IPS-15b (cell line): ENCODE results near the gene HELZ2.
"Not testable (repeated sequence)": the region's sequence is repeated elsewhere in the genome, so short reads cannot be mapped to it uniquely, and the experiment has no call there.

Experiments used
- H3K27me3 ChIP-seq: one replicate; pipeline ENCODE4 v1.6.1; 2013; ENCODE audit warnings: low read length; ENCODE audit not compliant: control insufficient read depth, insufficient read depth
- H3K36me3 ChIP-seq: one replicate; pipeline ENCODE4 v1.6.1; 2013; ENCODE audit warnings: low read length; ENCODE audit not compliant: control insufficient read depth, insufficient read depth
- H3K4me1 ChIP-seq: one replicate; pipeline ENCODE4 v1.6.1; 2013; ENCODE audit warnings: mild to moderate bottlenecking, low read length; ENCODE audit not compliant: control insufficient read depth, insufficient read depth
- H3K4me3 ChIP-seq: one replicate; pipeline ENCODE4 v1.5.1; 2013; ENCODE audit warnings: low read depth, low read length
- H3K9ac ChIP-seq: one replicate; pipeline ENCODE4 v1.6.1; 2013; ENCODE audit warnings: low read depth, mild to moderate bottlenecking, low read length
- H3K9me3 ChIP-seq: one replicate; pipeline ENCODE4 v1.6.1; 2013; ENCODE audit warnings: mild to moderate bottlenecking, low read length; ENCODE audit not compliant: control insufficient read depth, insufficient read depth

HELZ2 gene, protein sequence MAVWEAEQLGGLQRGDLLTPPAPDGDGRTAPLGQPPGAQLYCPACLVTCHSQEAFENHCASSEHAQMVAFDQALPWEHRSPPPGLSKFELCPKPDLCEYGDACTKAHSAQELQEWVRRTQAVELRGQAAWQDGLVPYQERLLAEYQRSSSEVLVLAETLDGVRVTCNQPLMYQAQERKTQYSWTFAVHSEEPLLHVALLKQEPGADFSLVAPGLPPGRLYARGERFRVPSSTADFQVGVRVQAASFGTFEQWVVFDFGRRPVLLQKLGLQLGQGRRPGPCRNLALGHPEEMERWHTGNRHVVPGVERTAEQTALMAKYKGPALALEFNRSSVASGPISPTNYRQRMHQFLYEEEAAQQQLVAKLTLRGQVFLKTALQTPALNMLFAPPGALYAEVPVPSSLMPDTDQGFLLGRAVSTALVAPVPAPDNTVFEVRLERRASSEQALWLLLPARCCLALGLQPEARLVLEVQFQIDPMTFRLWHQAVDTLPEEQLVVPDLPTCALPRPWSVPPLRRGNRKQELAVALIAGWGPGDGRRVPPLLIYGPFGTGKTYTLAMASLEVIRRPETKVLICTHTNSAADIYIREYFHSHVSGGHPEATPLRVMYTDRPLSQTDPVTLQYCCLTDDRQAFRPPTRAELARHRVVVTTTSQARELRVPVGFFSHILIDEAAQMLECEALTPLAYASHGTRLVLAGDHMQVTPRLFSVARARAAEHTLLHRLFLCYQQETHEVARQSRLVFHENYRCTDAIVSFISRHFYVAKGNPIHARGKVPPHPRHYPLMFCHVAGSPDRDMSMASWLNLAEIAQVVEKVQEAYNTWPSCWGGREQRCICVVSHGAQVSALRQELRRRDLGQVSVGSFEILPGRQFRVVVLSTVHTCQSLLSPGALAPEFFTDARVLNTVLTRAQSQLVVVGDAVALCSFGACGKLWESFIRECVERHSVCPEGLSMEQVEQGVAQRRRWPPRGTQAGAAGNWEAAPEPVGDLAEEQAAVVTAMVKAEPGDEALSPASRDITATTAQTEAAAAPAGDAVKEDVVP (N-terminal part only)

DNA sequence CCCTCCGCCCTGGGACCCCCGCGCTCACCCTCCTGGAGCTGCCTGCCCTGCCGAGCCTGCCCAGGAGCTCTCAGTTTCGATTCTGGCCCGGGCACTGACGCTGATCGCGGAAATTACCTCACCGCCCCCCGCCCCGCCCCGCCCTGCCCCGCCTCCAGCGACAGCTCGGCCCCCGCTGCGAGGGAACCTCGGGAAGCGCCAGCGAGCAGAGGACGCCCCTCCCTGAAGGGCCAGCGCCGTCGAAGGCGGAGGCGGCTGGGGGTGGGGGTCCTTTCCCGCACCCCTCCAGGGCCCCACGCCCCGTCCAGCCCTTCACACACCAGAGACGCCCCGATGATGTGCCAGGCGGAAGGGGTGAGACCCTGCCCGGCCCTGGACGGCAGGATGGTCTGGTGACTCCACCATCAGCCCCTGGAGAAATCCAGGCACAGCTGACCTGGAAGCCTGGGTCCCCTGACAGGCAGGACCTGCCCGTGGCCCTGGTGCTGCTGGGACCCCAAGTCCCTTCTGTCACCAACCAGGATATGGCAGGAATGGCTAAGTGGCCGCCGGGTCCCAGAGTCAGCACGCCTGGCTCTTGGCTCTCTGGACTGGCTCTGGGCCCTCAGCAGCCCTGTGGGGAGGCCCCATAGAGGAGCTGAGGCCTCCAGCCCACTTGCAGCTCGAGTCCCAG lies at the start of gene HELZ2:
TSS of gene HELZ2 (minus strand) at position 84 of the 673 bp plus-strand sequence. CDS start 1,854 bp downstream, outside the sequence.
- peak within 1 kb of the TSS; percentile 24 for H3K9ac ChIP-seq
- peak within 1 kb of the TSS; percentile 72 for H3K4me3 ChIP-seq
- H3K27me3 ChIP-seq = no peaks in the 10 kb centered on the region
- H3K4me1 ChIP-seq = peaks cover 2% of the 10 kb centered on the region
- H3K36me3 ChIP-seq = peaks cover 4% of the 10 kb centered on the region
- no peaks in the 10 kb centered on the region for H3K9me3 ChIP-seq

DNA sequence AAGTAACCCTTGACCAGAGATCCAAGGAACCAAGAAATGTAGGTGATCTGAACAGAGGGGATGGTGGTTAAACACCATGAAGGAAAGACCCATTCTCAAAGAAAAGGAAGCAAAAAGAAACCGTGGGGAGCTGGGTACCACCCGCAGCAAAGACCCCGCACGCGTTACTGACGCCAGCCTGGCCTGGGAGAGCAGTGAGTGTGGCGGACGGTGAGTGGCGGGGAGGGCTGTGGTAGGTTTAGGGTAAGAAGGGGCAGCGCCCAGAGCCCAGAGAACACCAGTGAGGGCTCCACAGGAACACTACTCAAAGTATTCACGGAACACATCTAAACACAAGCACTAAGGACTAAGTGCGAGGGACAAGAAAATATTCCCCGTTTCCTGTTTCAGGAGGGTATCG lies 48.7 kb upstream of the HELZ2 start:
- no peak overlapping the region for H3K9ac ChIP-seq
- no peaks in the 10 kb centered on the region for H3K27me3 ChIP-seq
- no peak overlapping the region for H3K4me3 ChIP-seq
- no peaks in the 10 kb centered on the region for H3K4me1 ChIP-seq
- peaks cover 17% of the 10 kb centered on the region for H3K36me3 ChIP-seq
- H3K9me3 ChIP-seq = no peaks in the 10 kb centered on the region

DNA sequence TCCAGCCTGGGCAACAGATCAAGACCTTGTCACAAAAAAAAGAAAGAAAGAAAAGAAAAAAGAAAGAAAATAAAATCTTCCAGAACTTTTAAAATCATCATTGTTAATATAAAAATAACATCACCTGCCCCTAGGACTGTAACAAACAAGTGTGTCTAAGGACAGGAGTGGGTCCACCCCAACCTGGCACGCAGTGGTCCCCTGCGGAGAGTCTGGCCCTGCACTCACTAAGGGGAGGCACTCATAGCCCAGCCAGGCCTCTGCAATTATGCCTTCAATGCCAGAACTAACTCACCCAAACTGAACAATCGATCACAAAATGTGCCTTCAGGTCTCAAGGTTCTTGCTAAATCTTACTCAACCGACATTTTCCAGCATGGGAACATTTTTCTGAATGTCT lies 48.1 kb upstream of the HELZ2 start:
- H3K9me3 ChIP-seq = no peaks in the 10 kb centered on the region
- H3K27me3 ChIP-seq = no peaks in the 10 kb centered on the region
- peaks cover 19% of the 10 kb centered on the region for H3K36me3 ChIP-seq
- H3K4me3 ChIP-seq = no peak overlapping the region
- no peak overlapping the region for H3K9ac ChIP-seq
- H3K4me1 ChIP-seq = no peaks in the 10 kb centered on the region

DNA sequence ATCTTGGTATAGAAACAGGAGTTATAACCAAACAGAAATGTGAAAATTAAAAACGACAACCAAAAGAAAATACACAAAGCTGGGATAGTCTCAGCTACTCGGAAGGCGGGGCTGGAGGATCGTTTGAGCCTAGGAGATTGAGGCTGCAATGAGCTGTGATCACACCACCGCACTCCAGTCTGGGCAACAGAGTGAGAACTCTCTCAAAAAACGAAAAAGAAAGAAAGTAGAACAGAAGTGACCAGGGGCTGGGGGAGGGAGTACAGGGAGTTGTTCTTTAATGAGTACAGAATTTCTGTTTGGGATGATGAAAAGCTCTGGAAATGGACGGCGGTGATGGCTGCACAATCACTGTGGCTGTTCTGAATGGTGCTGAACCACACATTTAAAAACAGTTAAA lies 47.0 kb upstream of the HELZ2 start:
- Histone ChIP-seq H3K9ac (no peak overlapping the region), H3K36me3 (peaks cover 22% of the 10 kb centered on the region), H3K4me1 (no peaks in the 10 kb centered on the region), H3K9me3 (no peaks in the 10 kb centered on the region), H3K27me3 (no peaks in the 10 kb centered on the region), H3K4me3 (no peak overlapping the region)

DNA sequence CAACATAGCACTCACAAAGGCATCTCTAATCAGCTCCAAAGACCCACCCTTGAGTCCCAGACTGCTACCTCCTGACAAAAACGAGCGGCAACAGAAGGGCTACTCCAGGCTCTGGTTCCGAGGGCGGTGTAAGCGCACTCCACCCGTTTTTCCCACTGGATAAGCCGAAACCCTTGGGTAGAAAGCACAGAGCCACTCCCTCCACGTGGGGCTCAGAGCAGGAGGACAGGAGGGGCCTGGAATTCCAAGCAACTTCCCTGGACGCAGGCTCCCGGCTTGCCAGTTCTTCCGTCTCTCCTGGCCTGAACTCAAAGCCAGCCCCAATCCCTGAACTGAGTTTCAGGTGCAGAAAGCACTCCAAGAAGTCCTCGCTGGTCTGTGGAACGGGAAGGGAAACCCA lies 45.5 kb upstream of the HELZ2 start:
- no peak overlapping the region for H3K9ac ChIP-seq
- peaks cover 22% of the 10 kb centered on the region for H3K36me3 ChIP-seq
- H3K4me1 ChIP-seq = no peaks in the 10 kb centered on the region
- no peaks in the 10 kb centered on the region for H3K27me3 ChIP-seq
- no peaks in the 10 kb centered on the region for H3K9me3 ChIP-seq
- H3K4me3 ChIP-seq = no peak overlapping the region

DNA sequence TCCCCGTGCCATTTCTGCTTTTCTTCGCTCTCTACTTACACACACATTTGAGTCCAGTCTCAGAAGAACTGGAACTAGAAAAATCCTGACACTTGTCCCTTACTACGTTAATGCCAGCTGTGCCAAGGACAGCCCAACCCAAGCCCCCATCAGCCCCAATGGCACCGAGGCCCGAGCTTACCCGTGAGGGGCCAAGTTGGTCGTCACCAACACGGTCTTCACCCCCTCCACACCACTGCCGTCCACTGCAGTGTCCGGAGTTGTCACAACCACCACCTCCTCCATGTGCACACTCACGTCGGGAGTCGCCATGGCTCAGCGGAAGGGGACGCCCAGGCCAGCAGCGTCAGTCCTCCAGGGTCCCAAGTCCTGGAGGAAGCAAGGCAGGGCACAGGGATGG lies 45.0 kb upstream of the HELZ2 start:
- Histone ChIP-seq H3K9me3 (no peaks in the 10 kb centered on the region), H3K9ac (no peak overlapping the region), H3K4me1 (no peaks in the 10 kb centered on the region), H3K4me3 (no peak overlapping the region), H3K27me3 (no peaks in the 10 kb centered on the region), H3K36me3 (peaks cover 22% of the 10 kb centered on the region)

DNA sequence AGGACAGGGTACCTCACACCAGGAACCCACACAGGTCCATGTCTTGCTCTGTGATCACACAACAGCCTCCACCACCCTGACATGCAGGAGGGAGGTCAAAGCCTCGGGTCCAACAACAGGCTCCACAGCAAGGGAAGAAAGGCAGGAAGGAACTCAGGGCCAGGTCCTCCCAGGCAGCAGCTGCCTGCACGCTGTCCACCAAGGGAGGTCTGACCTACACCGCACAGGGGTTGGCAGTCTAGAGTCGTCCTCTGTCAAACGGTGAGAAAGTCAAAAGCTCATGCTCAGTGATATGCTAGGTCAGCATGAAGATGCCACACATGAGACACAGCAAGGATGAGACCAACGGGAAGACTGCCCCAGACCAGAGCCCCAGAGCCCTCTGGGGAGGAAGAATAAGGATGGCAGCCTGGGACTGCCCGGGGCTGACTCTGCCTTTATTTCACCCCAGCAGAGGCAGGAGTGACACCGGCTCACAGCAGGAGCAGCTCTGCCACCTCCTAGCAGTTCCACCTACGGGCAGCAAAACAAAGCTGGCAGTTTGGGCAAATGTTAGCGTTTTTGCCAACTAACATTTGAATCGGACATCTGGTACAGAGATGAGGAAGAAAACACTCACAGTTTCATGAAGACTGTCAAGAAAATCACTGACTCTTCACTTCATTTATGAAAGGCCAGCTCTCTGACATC lies 44.4 kb upstream of the HELZ2 start:
- Histone ChIP-seq H3K36me3 (peaks cover 22% of the 10 kb centered on the region), H3K9ac (no peak overlapping the region), H3K4me3 (no peak overlapping the region), H3K9me3 (no peaks in the 10 kb centered on the region), H3K4me1 (no peaks in the 10 kb centered on the region), H3K27me3 (no peaks in the 10 kb centered on the region)

DNA sequence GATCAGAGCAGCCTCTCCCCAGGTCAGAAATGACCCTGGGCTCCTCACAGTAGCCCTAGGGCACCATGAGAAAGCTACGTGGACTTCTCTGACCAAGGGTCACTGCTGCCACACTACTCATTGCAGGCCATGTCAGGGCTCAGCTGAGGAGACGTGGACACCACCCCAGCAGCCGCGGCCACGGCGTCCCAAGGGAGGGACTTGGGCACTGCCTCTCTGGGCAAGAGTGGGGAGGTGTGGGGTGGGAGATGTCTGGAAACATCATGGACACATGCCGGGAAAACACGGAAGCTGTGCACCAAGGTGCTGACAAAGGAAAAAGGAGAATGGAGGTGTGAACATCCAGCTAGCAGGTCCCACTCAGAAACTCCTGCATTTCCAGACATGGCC lies 43.8 kb upstream of the HELZ2 start:
- Histone ChIP-seq H3K4me3 (no peak overlapping the region), H3K9me3 (no peaks in the 10 kb centered on the region), H3K27me3 (no peaks in the 10 kb centered on the region), H3K4me1 (no peaks in the 10 kb centered on the region), H3K9ac (no peak overlapping the region), H3K36me3 (peaks cover 22% of the 10 kb centered on the region)

DNA sequence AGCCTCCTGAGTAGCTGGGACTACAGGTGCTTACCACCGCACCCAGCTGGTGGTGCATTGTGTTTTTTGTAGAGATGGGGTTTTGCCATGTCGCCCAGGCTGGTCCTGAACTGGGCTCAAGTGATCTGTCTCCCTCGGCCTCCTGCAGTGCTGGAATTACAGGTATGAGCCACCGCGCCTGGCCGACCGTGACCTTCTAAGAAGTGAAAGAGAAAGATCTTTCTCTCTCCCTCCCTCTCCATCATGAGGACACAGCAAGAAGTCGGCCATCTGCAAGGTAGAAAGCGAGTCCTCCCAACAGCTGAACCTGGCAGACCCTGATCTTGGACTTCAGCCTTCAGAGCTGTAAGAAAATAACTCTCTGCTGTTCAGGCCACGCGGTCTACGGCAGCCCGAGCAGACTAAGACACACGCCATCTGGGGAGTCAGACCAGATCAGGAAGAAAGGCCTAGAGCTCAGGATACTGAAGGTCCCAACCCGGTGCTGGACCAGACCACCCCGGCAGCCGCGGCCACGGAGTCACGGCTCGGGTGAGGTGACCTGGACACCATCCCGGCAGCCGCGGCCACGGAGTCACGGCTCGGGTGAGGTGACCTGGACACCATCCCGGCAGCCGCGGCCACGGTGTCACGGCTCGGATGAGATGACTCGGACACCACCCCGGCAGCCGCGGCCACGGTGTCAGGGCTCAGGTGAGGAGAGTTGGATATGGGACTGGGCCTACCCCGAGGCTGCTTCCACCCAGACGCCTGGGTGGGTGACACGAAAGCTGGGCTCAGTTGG lies 43.2 kb upstream of the HELZ2 start:
- H3K4me3 ChIP-seq = no peak overlapping the region
- no peaks in the 10 kb centered on the region for H3K4me1 ChIP-seq
- no peaks in the 10 kb centered on the region for H3K9me3 ChIP-seq
- no peaks in the 10 kb centered on the region for H3K27me3 ChIP-seq
- H3K9ac ChIP-seq = no peak overlapping the region
- H3K36me3 ChIP-seq = peaks cover 22% of the 10 kb centered on the region

DNA sequence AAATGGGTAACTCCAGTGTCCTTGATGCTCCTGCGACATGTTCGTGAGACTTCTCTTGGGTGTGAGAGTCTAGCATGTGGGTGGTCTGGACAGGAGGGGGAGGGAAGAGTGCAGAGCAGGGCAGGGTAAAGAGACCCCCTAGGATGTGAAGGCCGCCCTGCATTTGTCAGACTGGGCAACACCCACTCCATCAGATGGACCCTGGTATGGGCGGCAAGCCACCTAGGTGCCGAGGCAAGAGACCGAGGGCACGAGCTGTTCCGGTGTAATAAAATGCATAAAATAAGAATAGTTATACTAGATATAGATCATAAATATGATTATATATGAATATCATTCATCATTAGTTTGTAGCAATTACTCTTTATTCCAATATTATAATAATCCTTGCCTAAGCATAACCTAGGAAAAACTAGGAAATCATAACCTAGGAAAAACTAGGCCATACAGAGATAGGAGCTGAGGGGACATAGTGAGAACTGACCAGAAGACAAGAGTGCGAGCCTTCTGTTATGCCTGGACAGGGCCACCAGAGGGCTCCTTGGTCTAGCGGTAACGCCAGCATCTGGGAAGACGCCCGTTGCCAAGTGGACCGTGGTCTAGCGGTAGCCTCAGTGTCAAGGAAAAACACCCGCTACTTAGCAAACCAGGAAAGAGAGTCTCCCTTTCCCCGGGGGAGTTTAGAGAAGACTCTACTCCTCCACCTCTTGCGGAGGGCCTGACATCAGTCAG lies 40.0 kb upstream of the HELZ2 start:
- H3K9me3 ChIP-seq, H3K9ac ChIP-seq, H3K27me3 ChIP-seq, H3K4me1 ChIP-seq, H3K4me3 ChIP-seq: not testable (repeated sequence)
- peaks cover 17% of the 10 kb centered on the region for H3K36me3 ChIP-seq
